ENCODE data around the gene CMTM6.

DNA sequence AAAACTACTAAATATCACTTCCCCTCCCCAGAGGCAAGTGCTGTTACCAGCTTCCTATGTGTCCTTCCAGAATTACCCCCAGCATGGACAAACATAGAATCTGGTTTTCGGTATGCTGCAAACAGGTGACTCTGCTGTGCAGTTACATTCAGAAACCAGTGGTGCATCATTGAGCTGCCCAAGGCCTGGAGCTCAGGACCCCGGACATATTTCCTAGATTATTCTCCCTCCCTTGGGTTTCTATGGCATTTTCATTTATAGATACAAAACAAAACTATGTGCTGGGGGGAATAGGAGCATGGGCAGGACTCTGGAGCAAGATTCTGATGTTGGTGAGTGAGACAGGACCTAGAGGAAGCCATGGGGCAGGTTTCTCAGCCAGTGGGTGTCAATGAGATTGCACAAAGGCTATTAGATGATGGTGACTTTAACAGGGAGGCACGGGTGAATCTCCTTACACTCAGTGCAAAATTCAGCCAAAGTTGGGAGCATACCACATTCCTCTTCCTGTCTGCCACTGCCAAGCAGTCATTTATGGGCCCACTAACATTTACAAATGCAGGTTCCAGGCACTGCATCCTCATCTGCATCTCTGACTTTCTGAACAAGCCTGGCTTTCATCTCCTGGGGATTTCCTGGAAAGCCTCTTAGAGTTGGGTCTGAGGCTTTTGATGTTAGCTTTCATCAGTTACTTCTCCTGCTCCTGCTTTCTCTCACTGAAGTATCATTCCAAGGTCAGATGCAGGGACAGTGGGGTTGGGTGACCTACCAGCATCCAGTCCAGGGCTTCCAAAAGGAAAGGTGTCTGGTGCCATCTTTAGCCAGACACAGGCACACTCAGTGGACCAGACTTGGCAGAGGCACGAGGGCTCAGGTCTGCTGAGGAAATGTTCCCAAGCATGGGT is 66.5 kb downstream of the CMTM6 start:
- TF ChIP-seq, protein P1, sequence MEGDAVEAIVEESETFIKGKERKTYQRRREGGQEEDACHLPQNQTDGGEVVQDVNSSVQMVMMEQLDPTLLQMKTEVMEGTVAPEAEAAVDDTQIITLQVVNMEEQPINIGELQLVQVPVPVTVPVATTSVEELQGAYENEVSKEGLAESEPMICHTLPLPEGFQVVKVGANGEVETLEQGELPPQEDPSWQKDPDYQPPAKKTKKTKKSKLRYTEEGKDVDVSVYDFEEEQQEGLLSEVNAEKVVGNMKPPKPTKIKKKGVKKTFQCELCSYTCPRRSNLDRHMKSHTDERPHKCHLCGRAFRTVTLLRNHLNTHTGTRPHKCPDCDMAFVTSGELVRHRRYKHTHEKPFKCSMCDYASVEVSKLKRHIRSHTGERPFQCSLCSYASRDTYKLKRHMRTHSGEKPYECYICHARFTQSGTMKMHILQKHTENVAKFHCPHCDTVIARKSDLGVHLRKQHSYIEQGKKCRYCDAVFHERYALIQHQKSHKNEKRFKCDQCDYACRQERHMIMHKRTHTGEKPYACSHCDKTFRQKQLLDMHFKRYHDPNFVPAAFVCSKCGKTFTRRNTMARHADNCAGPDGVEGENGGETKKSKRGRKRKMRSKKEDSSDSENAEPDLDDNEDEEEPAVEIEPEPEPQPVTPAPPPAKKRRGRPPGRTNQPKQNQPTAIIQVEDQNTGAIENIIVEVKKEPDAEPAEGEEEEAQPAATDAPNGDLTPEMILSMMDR (IDR thresholded peaks at IDR 0.05; ENCODE audit: borderline replicate concordance, extremely low read depth, low read length, poor library complexity, severe bottlenecking) = no peak
- no peak for TF ChIP-seq EZH2 (IDR thresholded peaks at IDR 0.05; ENCODE audit: borderline replicate concordance, low read depth, low read length, severe bottlenecking)
